K562 (cell line): ENCODE data around the gene WDR64. TPM values are rescaled to one million over a fixed set of nuclear protein-coding genes. Genes with fewer than 3 reads are reported as not detected.

Experiments used
- CAMTA2 ChIP-seq: fragments of 250-450 bp; sonication (Bioruptor Pico); conservative IDR thresholded peaks from 2 replicates; pipeline ENCODE4 v1.5.1; 2022
- CTCF ChIP-seq, 3 experiments: IDR thresholded peaks in 2 of 3; conservative IDR thresholded peaks in 1 of 3; 2 replicates each; pipeline ENCODE4 v1.5.1; 2011 to 2012; ENCODE audit warnings: low read length in 3 of 3, mild to moderate bottlenecking in 3 of 3, control low read depth in 2 of 3, improper control_type of control experiment in 1 of 3, inconsistent platforms in 1 of 3, low read depth in 1 of 3, mixed read lengths in 1 of 3, moderate library complexity in 1 of 3; ENCODE audit not compliant: insufficient read depth in 2 of 3
- DDX20 ChIP-seq: fragments of 450-650 bp; IDR thresholded peaks from 2 replicates; pipeline ENCODE4 v1.6.1; 2016; ENCODE audit warnings: missing genetic modification characterization, low read depth, mild to moderate bottlenecking, missing compliant biosample characterization, moderate library complexity
- DLX4 ChIP-seq: fragments of 250-450 bp; sonication (Bioruptor Pico); IDR thresholded peaks from 2 replicates; pipeline ENCODE4 v1.6.1; 2021; ENCODE audit warnings: mild to moderate bottlenecking
- DPF2 ChIP-seq: fragments of 450-650 bp; IDR thresholded peaks from 2 replicates; pipeline ENCODE4 v1.6.1; 2016
- GABPB2 ChIP-seq: fragments of 250-450 bp; sonication (Bioruptor Pico); conservative IDR thresholded peaks from 2 replicates; pipeline ENCODE4 v1.5.1; 2021; ENCODE audit warnings: mild to moderate bottlenecking
- GATAD2A ChIP-seq: fragments of 450-650 bp; IDR thresholded peaks from 2 replicates; pipeline ENCODE4 v1.6.1; 2017
- GTF2F1 ChIP-seq: IDR thresholded peaks from 2 replicates; pipeline ENCODE4 v1.6.1; 2011; ENCODE audit warnings: low read depth, low read length, improper control_type of control experiment
- HNRNPLL ChIP-seq: fragments of 200-400 bp; formaldehyde crosslinking; IDR thresholded peaks from 2 replicates; pipeline ENCODE4 v1.6.1; 2017; ENCODE audit warnings: low read length, low read depth, mild to moderate bottlenecking; ENCODE audit not compliant: poor library complexity, severe bottlenecking
- IFI16 ChIP-seq: fragments of 250-450 bp; sonication (Bioruptor Pico); IDR thresholded peaks from 2 replicates; pipeline ENCODE4 v2.1.2; 2022; ENCODE audit warnings: mild to moderate bottlenecking, inconsistent platforms
- PHF8 ChIP-seq: fragments of 200-600 bp; sonication (generic); IDR thresholded peaks from 2 replicates; pipeline ENCODE4 v1.6.1; 2012; ENCODE audit warnings: mixed run types, mild to moderate bottlenecking, inconsistent platforms, low read length, moderate library complexity, borderline replicate concordance
- RBM15 ChIP-seq: fragments of 200-400 bp; formaldehyde crosslinking; IDR thresholded peaks from 2 replicates; pipeline ENCODE4 v1.6.1; 2018; ENCODE audit warnings: mild to moderate bottlenecking, low read length, moderate library complexity; ENCODE audit not compliant: insufficient read depth
- TCF7L2 ChIP-seq: fragments of 150-350 bp; IDR thresholded peaks from 2 replicates; pipeline ENCODE4 v1.6.1; 2016; ENCODE audit warnings: low read depth, mild to moderate bottlenecking, low read length, moderate library complexity
- UBTF ChIP-seq, 2 experiments: IDR thresholded peaks; 2 replicates each; pipeline ENCODE4 v1.6.1; 2012; ENCODE audit warnings: improper control_type of control experiment in 2 of 2, low read depth in 2 of 2, low read length in 2 of 2, borderline replicate concordance in 1 of 2
- ZNF224 ChIP-seq: sonication (generic); formaldehyde crosslinking; IDR thresholded peaks from 2 replicates; pipeline ENCODE4 v1.8.0; 2022; ENCODE audit warnings: mild to moderate bottlenecking, missing genetic modification reagents
- ZSCAN29 ChIP-seq: fragments of 450-650 bp; IDR thresholded peaks from 2 replicates; pipeline ENCODE4 v1.6.1; 2017
- polyA plus RNA-seq, 8 experiments: library from polyadenylated mRNA; depleted of rRNA in 4 of 8; stranded (reverse) in 5 of 8; unstranded in 3 of 8; fragments of >200 nt; fragmentation: Nextera tagmentation in 2 of 8; fragmentation: Illumina TruSeq in 1 of 8; extraction: Ambion mirVana in 2 of 8; extraction: Trizol in 1 of 8; gene quantifications; 2 replicates each; pipeline versions ENCODE4 v1.2.1 to v1.2.3, GENCODE V29; 2011 to 2014; ENCODE audit warnings: inconsistent platforms in 1 of 8, missing spikeins in 1 of 8
- total RNA-seq, 7 experiments: library from RNA; depleted of rRNA in 6 of 7; stranded (reverse); fragments of >200 nt in 6 of 7; fragmentation: Illumina TruSeq in 2 of 7; extraction: Trizol in 2 of 7; gene quantifications; 2 replicates each; pipeline versions ENCODE4 v1.2.1 to v1.2.3, GENCODE V29; 2011 to 2021; ENCODE audit warnings: low replicate concordance in 1 of 7
- TF ChIP-seq, protein P1 (sequence below): fragments of 450-650 bp; IDR thresholded peaks from 2 replicates; pipeline ENCODE4 v1.7.0; 2016; ENCODE audit warnings: borderline replicate concordance
- TF ChIP-seq, protein P2 (sequence below): sonication (generic); formaldehyde crosslinking; IDR thresholded peaks from 2 replicates; pipeline ENCODE4 v1.5.0; 2020; ENCODE audit warnings: missing genetic modification reagents

WDR64 gene
- total and polyA plus RNA-seq, 9 of the 15 experiments (the other 6 are each of a cell fraction or from before 2014, with no cell fraction given), result 0.06 to 0.29 (median 0.19) TPM; not detected in 5

GRCh38 chr1:241847796-241848685 lies 196.0 kb downstream of the WDR64 start, which contains the start of gene EXO1 (continued):
- TF ChIP-seq GTF2F1 (no peak), TCF7L2 (no peak; the same call in 1 of the 2 replicates), ZNF224 (CRISPR knock-in tag) (no peak), RBM15 (no peak), GATAD2A (0 out of 2 replicates have a peak, but pooled peaks have one; percentile 27), GABPB2 (no peak), DLX4 (CRISPR knock-in tag) (no peak), PHF8 (peak; percentile 93), DDX20 (tag) (no peak), CAMTA2 (CRISPR knock-in tag) (no peak), HNRNPLL (peak; percentile 91), UBTF (IDR thresholded peaks at IDR 0.05; ENCODE audit: borderline replicate concordance in 1 of 2, low read depth in 2 of 2, low read length in 2 of 2) (no peak), CTCF (IDR thresholded peaks at IDR 0.05 in 2 of 3, conservative IDR thresholded peaks at IDR 0.05 in 1 of 3; ENCODE audit: insufficient read depth in 2 of 3, low read depth in 1 of 3, low read length in 3 of 3) (peak; percentile 57 to 75 (median 72)), ZSCAN29 (peak; percentile 35; the same call in 1 of the 2 replicates), IFI16 (CRISPR knock-in tag) (no peak), DPF2 (no peak; the same call in 1 of the 2 replicates)
- TF ChIP-seq, protein P1, sequence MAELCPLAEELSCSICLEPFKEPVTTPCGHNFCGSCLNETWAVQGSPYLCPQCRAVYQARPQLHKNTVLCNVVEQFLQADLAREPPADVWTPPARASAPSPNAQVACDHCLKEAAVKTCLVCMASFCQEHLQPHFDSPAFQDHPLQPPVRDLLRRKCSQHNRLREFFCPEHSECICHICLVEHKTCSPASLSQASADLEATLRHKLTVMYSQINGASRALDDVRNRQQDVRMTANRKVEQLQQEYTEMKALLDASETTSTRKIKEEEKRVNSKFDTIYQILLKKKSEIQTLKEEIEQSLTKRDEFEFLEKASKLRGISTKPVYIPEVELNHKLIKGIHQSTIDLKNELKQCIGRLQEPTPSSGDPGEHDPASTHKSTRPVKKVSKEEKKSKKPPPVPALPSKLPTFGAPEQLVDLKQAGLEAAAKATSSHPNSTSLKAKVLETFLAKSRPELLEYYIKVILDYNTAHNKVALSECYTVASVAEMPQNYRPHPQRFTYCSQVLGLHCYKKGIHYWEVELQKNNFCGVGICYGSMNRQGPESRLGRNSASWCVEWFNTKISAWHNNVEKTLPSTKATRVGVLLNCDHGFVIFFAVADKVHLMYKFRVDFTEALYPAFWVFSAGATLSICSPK, result peak; percentile 88; the same call in 1 of the 2 replicates
- TF ChIP-seq, protein P2, sequence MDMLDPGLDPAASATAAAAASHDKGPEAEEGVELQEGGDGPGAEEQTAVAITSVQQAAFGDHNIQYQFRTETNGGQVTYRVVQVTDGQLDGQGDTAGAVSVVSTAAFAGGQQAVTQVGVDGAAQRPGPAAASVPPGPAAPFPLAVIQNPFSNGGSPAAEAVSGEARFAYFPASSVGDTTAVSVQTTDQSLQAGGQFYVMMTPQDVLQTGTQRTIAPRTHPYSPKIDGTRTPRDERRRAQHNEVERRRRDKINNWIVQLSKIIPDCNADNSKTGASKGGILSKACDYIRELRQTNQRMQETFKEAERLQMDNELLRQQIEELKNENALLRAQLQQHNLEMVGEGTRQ (CRISPR knock-in tag), result no peak
